Smooth muscle cell of the coronary artery (primary cell): ENCODE measurements around the gene ISLR2. TPM values are rescaled to one million over a fixed set of nuclear protein-coding genes. Genes with fewer than 3 reads are reported as not detected.

Source experiments
- total RNA-seq: library from RNA; depleted of rRNA; stranded (reverse); fragments of >200 nt; gene quantifications from 2 replicates; pipeline ENCODE4 v1.2.3, GENCODE V29; 2014; ENCODE audit warnings: low replicate concordance

Gene ISLR2
- 0.08 TPM in 1 of 2 replicates, not detected in the other for total RNA-seq

GRCh38 chr15:74130155-74130848 is at the start of gene ISLR2:
TSS of gene ISLR2 (plus strand) at chr15:74130586. CDS start at chr15:74132755, 2,169 bp downstream.

GRCh38 chr15:74082450-74082849 is 47.9 kb upstream of the ISLR2 start, which contains the start of gene GOLGA6A:
TSS of gene GOLGA6A (minus strand) at chr15:74082550. CDS start at chr15:74082509, 41 bp downstream.

GRCh38 chr15:74173380-74174218 is 43.2 kb downstream of the ISLR2 start, which contains the start of gene ISLR:
TSS of gene ISLR (plus strand) at chr15:74173710. CDS start at chr15:74174859, 1,149 bp downstream.

Other genes starting within 250 kb of the ISLR2 start
- 126 and 130 TPM in 2 replicates for gene LOXL1, start 204.1 kb upstream of the ISLR2 start, total RNA-seq
- gene STOML1, start 138.3 kb upstream of the ISLR2 start, total RNA-seq = 7.8 and 18.5 TPM in 2 replicates
- gene PML, start 135.9 kb upstream of the ISLR2 start, total RNA-seq = 10.9 and 20.4 TPM in 2 replicates
- gene GOLGA6A, start 48.0 kb upstream of the ISLR2 start, total RNA-seq = not detected in 2 replicates
- gene ISLR, start 43.1 kb downstream of the ISLR2 start, total RNA-seq = 44.8 and 87.3 TPM in 2 replicates
- 26.2 TPM in 1 of 2 replicates, not detected in the other for gene STRA6, start 72.2 kb downstream of the ISLR2 start, total RNA-seq
- gene CCDC33, start 105.7 kb downstream of the ISLR2 start, total RNA-seq = 0.60 TPM in 1 of 2 replicates, not detected in the other
- gene CYP11A1, start 237.1 kb downstream of the ISLR2 start, total RNA-seq = 0.15 TPM in 1 of 2 replicates, not detected in the other